Hindlimb muscle (tissue), 1 donor: ENCODE results near the gene GLS2. TPM values are rescaled to one million over a fixed set of nuclear protein-coding genes. Genes with fewer than 3 reads are reported as not detected.
"Not testable (repeated sequence)": the region's sequence is repeated elsewhere in the genome, so short reads cannot be mapped to it uniquely, and the experiment has no call there.

Source experiments
- DNase-seq: peaks from one replicate; pipeline ENCODE4 v3.0.0-alpha.2; 2013
- polyA plus RNA-seq: library from polyadenylated mRNA; unstranded; fragments of 120-200 nt; gene quantifications from one replicate; pipeline ENCODE4 v1.2.1, GENCODE V29; 2013; ENCODE audit not compliant: insufficient read length

Gene GLS2
- polyA plus RNA-seq: 0.52 TPM

- peak; percentile 58 for DNase-seq
Observed at GRCh38 chr12:56488041-56488955, at the start of gene GLS2. Gene GLS2 (minus strand): TSS chr12:56488161. CDS start chr12:56488118, 43 bp downstream.

DNA sequence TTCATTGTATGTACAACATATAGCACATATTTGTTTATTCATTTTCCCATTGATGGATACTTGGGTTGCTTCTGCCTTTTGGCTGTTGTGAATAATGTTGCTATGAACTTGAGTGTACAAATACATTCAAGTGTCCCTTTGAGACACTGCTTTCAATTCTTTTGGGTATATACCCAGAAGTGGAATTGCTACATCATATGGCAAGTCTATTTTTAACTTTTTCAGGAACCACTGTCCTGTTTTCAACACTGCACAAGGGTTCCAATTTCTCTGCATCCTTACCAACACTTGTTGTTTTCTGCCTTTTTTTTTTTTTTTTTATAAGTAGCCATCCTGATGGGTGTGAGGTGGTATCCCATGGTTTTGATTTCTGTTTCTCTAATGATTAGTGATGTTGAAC lies 49.6 kb upstream of the GLS2 start:
- DNase-seq: no peak

DNA sequence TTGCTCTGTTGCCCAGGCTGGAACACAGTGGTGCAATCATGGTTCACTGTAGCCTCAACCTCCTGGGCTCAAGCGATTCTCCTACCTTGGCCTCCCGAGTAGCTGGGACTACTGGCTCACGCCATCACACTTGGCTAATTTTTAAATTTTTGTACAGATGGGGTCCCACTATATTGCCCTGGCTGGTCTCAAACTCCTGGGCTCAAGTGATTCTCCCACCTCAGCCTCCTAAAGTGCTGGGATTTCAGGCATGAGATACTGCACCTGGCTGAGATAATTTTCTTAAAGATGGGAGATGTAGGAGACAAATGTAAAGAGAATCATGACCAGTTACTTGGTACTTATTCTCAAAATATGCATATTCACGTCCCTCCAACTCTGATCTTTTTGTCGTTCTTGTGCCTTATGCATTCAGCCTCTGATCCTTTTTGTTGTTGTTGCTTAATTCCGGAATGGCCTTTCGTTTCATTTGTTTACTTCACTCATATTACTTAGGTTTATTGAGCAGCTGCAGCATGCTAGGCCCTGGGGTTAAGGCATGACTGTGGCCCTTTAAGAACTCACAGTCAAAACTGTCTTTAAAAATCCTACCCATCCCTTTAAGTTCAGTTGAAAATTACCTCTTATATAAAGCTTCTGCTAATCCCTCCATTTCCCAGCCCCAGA lies 42.6 kb upstream of the GLS2 start:
- no peak for DNase-seq

DNA sequence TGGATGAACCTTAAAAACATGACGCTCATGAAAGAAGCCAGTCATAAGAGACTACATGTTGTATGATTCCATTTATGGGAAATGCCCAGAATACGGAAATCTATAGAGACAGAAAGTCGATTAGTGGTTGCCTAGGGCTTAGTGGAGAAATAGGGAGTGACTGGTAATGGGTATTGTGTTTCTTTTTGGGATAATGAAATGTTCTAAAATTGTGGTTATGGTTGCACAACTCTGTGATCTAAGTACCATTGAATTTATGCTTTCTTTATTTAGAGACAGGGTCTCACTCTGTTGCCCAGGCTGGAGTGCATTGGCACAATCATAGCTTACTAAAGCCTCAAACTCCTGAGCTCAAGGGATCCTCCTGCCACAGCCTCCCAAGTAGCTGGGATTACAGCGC lies 41.7 kb upstream of the GLS2 start:
- DNase-seq: no peak

DNA sequence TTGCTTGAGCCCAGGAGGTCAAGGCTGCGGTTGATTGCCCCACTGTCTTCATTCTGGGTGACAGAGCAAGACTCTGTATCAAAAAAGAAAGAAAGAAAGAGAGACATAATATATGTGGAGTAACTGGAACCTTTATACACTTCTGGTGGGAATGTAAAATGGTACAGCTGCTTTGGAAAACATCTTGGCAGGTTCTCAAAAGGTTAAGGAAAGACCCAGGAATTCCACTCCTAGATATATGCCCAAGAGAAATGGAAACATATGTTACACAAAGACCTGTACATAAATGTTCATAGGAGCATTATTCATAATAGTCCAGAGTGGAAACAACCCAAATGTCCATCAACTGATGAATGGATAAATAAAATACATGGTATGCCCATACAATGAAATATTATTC lies 40.9 kb upstream of the GLS2 start:
- DNase-seq: no peak

GRCh38 chr12:56522411-56523193 lies 34.6 kb upstream of the GLS2 start:
- DNase-seq: peak; percentile 32

DNA sequence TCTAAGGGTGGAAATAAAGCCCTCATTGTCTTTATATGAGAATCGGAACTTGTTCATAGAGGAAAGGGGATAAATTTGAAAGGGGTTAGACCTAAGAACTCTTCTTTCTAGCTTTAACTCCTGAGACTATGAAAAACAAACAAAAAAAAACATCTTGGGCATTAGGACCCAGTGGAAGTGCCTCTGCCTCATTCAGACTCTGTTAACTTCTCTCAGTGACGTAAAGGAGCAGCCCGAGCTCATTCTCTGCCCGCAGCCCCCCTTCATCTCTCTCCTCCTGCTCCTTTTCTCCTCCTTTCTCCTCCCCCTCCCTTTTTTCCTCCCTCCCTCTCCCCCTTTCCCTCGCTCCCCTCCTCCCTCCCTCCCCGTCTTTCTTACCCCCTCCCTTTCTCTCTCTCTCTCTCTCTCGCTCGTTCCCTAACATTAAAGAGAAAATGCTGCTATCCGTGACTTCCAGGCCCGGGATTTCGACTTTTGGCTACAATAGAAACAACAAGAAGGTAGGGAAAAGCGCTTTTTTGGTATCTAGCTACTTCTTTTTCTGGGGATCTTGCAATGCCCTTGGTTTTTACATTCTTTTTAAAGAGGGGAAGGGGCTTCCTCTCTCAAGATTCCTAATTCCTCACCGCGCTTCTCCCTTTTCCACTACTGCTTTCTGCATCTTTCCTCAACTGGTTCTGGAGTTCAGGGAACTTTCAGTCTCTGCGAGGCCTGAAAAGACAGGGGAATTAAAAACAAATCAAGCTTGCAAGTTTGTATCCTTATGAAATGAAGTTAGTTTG lies 33.8 kb upstream of the GLS2 start, which contains the start of gene RBMS2:
TSS of gene RBMS2 (plus strand) at position 231 of the 782 bp plus-strand sequence. CDS start at position 435, 204 bp downstream.
- peak; percentile 91 for DNase-seq

DNA sequence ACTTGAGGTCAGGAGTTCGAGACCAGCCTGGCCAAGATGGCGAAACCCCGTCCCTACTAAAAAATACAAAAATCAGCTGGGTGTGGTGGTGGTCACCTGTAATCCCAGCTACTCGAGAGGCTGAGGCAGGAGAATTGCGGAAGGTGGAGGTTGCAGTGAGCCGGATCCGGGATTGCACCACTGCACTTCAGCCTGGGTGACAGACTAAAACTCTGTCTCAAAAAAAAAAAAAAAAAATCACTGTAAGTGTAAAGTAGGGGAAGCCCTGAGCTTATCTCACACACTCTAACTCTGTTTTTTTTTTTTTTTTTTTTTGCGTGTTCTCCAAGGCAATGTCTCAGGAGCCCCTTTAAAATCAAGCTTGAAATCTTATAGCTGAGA lies 33.2 kb upstream of the GLS2 start:
- DNase-seq: no peak

- no peak for DNase-seq
Observed at GRCh38 chr12:56520506-56520905, 32.5 kb upstream of the GLS2 start.

GRCh38 chr12:56520048-56520447 lies 32.1 kb upstream of the GLS2 start:
- DNase-seq: no peak

DNA sequence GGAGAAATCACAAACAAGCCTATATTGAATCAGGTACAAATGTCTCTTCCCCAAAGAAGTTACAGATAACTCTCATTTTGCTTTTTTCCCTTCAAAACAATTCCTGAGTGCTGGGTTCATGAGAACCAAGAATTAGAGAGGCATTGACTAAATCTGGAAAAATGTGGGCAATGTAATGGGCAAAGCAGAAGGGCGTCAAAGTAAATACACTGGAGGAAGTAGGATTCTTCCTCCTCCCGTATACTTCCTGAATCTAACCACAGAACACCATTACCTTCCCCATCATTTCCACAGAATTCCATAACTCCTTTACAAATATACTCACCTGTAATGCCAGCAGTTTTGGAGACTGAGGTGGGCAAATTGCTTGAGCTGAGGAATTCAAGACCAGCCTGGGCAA lies 30.6 kb upstream of the GLS2 start:
- DNase-seq: no peak

GRCh38 chr12:56517854-56518253 lies 29.9 kb upstream of the GLS2 start:
- no peak for DNase-seq

DNA sequence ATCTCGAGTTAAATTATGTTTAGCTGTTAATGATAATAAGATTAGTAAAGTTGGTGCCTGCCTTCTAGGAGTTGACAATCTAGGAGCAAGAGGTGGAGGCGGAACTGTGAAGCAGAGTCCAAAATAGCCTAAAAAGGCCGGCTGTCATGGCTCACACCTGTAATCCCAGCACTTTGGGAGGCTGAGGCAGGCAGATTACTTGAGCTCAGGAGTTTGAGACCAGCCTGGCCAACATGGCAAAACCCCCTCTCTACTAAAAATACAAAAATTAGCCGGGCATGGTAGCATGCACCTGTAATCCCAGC lies 26.0 kb upstream of the GLS2 start:
- not testable (repeated sequence) for DNase-seq

- no peak for DNase-seq
Observed at GRCh38 chr12:56510786-56511185, 22.8 kb upstream of the GLS2 start.

DNA sequence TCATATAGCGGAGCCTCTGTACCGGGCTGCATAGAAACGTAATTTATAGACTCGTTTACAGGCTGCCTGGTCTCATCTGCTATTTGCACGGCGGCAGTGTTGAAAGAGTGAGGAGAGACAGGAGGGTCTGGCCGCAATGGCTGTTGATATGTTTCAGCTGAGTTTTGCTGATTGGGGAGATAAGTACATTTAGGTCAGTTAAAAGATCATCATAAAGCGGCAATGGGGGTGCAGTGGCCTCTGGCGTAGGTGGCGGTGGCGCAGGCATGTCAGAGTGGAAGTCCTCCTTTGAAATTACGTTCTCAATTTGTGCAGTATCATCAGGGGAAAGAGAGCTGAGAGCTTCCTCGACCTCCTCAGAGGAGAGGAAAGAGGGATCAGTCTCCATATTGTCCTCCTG lies 11.9 kb upstream of the GLS2 start:
- not testable (repeated sequence) for DNase-seq

GRCh38 chr12:56499452-56499851 lies 11.5 kb upstream of the GLS2 start:
- DNase-seq: not testable (repeated sequence)

GRCh38 chr12:56498126-56498902 lies 10.4 kb upstream of the GLS2 start:
- not testable (repeated sequence) for DNase-seq

DNA sequence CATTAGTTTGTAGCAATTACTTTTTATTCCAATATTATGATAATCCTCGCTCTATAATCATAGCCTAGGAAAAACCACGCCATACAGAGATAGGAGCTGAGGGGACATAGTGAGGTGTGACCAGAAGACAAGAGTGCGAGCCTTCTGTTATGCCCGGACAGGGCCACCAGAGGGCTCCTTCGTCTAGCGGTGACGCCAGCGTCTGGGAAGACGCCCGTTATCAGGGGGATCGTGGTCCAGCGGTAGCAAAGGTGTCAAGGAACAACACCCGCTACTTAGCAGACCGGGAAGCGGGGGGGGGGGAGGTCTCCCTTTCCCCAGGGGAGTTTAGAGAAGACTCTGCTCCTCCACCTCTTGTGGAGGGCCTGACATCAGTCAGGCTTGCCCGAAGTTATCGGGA lies 8.7 kb upstream of the GLS2 start:
- peak; percentile 45 for DNase-seq

GRCh38 chr12:56494481-56494880 lies 6.5 kb upstream of the GLS2 start:
- DNase-seq: not testable (repeated sequence)

- DNase-seq: not testable (repeated sequence)
Observed at GRCh38 chr12:56494106-56494415, 6.1 kb upstream of the GLS2 start.

GRCh38 chr12:56493409-56494105 lies 5.6 kb upstream of the GLS2 start:
- DNase-seq: not testable (repeated sequence)
